GM18868 (cell line): ENCODE results near the gene AIFM1.
A peak's percentile ranks its signal among the peaks of the same experiment; 100 is the strongest.

Experiments
- ATAC-seq: cut with Tn5 transposase; IDR thresholded peaks from one replicate; pipeline ENCODE4 v1.9.1; 2021; ENCODE audit warnings: mild to moderate bottlenecking, moderate library complexity; ENCODE audit not compliant: unreplicated experiment

Gene AIFM1

DNA sequence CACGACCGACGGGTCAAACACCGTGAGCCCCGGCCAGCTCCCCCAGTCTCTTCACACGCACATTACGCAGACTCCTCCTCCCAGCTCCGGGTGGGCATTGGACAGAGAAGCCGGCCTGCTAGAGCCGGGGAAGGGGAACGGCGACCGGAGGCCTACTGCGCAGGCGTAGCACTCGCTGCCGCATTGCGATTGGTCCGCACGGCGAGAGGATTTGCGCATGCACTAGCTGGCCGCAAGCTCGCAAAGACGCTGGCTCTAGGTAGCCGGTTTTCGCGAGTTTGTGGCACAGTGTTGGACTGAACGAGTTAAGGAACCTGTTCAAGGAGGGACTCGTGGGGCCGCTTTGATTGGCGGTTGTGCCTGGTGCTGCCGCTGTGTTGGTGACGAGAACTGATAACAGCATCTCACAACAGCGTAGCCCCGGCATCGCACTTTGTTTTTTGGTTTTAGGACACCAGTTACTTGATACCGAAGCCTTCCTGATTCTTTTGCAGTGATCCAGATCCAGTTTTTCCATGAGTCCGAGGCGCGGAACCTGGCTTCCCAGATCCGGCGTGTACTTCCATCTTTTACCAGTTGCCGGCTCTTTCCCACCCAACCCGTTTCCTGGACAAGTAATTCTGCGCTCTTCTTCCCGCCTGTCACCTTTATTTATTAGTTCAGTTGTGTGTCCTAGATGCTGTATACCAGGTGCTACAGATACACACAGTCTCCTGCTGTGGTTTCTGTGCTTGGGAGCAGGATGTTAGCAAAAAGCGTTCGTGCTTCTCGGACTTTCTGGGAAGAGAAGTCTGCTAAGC, at the start of gene AIFM1:
Gene AIFM1 (minus strand): TSS at position 139 of the 800 bp plus-strand sequence. CDS start 185 bp downstream, outside the sequence.
- ATAC-seq, result peak; percentile 90

DNA sequence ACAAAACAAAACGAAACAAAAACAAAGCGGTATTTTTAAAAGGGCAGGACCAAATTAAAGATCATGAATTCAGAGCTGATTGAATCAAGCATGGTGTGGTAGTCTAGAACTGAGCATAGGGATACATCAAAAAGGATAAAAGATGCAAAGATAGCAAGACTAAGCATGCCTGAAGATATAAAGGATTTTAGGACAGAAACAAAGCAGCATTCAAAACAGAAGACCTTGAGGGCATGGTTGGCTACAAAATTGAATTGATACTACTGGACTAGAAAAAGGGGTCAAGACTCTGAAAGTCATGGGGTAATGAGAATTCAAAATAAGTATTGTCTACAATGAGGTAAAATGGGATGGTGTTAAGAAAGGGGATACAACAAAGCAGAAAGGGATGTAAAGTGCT, 47.7 kb upstream of the AIFM1 start:
- no peak for ATAC-seq

DNA sequence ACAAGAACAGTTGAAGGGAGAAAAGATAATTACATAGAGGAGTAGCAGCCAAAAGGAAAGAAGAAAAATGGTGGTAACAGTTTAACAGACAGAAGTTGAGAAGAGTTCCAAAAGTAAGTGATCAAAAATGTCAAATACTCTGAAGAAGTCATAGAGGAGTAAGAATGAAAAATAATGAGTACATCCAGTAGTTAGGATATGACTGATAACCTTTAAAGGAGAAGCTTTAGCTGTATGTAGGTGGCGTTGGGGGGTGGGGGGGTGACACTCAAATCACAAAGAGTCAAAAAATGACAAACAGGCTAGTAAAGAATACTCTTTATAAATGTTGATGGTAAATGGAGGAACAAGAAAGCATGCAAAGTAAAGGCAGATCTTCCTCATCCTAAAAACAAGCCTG, 46.7 kb upstream of the AIFM1 start:
- no peak for ATAC-seq

DNA sequence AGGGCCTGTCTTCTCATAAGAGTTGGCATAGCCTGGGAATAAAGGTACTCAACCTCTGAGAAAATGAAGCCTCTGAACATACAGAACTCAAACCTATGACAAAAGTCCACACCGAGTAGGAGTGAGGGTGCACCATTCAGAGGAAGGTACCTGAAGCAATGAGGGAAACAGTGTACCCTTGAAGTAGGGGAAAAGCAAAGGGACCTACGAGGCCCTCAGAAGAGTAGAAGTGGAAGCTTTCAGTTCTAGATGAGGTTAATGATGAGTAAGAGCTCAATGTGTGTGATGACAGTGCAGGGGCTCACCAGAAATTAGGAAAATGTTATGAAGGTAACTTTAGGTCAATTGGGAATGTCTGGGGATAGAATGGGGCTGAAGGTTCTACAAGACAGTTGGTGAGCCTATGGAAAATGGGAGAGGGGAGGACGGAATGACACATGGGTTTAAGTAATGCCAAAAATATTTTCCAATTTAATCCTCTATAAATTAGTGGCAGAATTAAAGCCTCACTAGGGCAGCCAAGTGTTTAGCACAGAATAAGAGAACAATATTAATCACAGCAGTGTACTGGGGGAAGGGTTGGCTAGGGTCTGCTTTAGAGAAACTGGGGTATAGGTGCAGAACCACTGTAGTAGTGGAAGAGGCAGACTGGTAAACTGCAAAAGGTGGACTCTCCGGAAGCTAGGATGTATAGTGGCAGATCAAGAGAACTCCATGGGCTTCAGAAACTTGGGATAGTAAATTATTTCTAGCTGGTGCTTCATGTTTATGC, 46.0 kb upstream of the AIFM1 start:
- ATAC-seq, result no peak

DNA sequence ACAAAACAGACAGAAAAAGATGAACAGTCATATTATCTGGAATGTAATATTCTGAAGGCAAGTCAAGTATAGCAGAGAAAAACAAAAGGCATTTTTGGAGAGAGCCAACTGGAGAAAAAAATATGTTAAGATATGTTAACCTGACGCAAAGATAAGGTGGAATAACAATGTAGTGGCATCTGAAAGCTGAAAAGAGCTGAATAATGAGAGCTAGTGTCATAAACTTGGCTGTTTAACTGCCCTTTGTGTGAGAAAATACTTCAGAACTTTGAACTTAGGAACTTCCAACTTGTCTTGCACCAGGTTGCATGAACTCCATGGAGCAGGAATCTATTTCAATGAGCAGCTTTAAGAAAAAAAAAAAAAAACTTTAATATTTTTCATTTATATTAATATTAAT, 39.0 kb upstream of the AIFM1 start:
- ATAC-seq, result no peak

DNA sequence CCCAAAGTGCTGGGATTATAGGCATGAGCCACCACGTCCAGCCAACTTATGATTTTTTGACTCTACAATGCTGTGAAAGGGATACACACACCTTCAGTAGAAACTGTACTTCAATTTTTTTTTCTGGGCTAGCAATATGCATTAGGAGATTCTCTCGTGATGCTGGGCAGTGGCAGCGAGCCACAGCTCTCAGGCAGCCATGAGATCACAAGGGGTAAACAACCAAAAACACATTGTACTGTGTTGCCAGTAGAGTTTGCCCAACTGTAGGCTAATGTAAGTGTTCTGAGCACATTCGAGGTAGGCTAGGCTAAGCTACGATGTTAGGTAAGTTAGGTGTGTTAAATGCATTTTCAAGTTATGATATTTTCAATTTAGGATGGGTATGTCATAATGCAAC, 31.8 kb upstream of the AIFM1 start:
- no peak for ATAC-seq

DNA sequence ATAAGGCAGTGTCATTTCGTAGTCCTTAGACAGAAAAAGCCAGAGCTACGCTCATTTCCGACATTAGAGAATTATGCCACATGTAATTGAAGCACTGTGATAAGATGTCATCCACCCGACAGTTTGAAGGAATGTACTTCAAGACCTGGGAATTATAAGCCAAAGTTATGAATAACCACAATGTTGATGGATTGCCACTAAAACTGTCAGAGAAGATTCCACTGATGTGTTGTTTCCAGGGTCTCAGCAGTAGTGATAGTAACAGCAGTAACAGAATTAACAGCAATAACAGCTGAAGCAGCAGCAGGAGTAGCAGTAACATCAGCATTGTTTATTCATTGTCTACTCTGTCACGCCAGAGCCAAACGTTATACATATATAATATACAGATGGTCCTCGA, 30.8 kb upstream of the AIFM1 start:
- no peak for ATAC-seq

DNA sequence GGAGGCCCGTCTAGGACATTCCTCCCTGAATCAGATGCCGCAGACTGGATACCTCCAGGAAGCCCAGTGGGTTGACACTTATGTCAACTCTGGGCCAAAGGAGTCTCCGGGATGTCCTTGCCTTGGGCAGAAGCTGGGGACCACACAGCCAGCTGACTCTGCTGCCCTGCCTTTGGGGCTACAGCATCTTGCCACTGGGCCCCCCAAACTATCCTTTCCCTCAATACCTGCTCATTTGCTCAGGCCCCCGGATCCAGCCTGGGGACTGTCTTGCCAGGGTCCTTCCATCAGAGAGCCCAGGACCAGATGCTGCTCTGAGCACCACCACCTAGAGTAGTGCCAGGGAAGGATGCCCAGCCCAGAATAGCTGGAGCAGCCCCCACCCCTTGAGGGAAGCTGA, 25.2 kb upstream of the AIFM1 start:
- no peak for ATAC-seq

DNA sequence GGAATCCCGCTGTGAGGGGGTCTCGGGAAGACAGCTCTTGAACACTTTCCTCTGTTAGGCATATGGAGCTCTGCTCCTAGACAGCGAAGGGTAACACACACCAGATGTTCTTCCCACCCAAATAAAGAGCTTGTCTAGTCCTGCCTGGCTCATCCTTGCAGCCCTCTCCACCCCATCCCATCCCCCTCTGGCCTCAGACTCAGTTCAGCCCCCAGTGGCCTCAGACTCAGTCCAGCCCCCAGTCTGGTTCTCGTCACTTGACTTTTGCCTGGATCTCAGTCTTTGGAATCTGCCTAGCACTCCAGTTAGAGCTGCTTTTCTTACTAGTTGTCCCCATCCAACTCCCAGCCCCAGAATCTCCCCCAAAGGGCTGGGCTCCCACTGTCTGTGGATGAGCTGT, 21.0 kb upstream of the AIFM1 start:
- ATAC-seq, result no peak

DNA sequence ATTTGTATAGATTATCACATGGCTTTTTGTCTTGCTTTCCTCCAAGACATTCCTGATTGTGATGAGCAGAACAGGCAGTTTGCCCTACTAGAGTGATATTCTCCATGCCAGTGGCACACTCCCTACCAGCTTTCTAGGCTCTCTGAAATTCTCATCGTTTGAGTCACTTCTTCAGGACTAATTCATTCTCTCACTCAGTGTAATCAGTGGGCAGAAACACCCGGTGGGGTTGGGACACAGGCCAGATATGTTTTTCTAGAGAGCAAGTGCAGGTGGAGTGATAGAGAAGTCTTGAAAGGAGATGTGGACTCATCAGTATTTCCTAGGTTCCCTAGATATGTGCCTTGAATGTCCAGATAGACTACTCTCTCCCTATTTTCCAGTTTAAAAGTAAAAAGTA, 19.2 kb upstream of the AIFM1 start:
- no peak for ATAC-seq

DNA sequence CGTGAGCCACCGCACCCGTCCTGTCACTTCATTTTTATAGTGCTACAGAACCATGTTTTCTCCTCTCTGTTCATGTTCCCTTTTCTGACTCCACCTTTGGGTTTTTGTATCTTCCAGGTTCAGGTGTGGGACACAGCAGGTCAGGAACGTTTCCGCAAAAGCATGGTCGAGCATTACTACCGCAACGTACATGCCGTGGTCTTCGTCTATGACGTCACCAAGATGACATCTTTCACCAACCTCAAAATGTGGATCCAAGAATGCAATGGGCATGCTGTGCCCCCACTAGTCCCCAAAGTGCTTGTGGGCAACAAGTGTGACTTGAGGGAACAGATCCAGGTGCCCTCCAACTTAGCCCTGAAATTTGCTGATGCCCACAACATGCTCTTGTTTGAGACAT, 18.5 kb upstream of the AIFM1 start:
- ATAC-seq, result no peak

DNA sequence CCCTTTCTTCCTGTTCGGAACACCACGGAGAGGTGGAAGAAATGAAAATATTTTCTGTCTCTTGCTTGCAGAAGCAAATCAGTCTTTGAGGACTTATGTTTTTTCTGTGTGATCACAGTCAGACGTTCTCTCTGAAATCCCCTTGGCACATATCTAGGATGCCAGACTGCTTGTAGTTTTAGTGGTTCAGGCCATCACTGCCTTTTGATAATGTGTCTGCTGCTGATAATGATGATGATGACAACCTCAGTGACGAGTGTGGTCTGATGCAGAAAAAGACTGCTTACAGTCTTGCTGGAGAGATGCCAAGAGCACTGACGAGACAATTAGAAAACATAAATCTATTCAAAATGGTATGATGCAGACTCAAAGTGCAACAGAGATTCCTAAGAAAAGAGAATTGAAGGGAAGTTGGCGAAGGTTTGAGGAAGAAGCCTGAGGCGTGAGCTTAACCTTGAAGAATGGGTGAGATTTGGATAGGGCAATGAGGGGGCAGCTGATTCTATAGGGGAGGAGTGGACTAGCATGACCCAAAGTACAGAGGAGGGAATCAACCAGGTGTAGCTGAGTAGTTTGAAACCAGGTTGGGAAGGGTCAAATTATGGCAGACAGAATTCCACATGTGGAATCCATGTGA, 14.1 kb upstream of the AIFM1 start:
- ATAC-seq, result no peak

DNA sequence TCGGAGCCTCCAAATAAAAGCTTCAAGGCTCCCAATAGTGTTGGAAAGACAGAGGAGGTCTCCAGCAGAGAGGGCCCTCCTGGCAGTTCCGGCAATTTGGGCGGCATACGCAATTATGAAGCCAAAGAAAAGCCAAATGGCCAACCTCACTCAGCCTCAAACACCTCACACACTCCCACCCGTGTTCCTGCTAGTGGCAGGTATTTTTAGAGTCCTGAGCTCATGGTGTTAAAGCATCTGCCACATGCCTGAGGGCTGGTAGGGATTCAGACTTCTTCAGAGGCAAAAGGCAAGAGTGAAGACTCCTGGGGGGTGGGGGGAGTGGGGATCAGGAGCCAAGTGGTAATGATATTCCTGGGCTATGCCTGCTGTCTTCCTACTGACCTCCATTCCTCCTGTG, 13.5 kb upstream of the AIFM1 start:
- ATAC-seq, result no peak

DNA sequence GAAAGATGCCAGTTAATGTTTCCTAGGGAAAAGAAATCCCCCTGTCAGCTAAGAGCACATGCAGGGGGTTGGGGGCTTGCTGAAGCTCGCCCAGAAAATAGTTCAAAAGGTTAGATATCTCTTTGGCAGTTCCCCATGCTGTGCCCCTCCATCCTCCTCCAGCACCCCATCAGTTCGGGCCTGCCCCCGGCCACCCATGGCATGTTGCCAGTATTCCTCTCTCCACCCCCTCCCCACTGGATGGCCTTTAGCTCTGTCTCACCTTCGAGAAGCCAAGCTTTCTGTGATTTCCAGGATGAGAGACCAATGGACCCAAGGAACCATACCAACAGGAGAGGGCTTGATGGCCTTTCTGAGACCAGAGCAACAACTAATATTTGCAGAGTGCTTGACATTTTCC, 11.3 kb upstream of the AIFM1 start:
- ATAC-seq, result no peak

DNA sequence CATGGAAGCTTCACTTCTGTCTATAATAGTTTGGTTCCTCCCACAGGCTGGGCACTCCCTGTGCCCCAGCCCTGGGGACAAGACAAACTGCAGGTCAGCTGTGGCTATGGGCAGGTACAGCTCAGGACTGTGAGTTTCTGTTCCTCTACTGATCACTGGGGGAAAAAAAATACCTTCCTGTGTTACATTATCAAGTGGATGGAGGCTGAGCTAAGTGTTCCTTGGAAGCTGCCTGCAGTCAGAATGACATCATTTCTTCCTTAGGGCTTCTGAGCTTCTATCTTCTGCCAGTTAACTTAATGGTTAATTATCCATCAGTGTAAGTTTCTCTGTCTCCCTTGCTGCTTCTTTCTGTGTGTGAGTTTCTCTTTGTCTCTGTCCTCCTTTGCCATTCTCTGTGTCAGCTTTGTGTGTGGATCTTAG, 10.7 kb upstream of the AIFM1 start:
- ATAC-seq, result peak; percentile 78

DNA sequence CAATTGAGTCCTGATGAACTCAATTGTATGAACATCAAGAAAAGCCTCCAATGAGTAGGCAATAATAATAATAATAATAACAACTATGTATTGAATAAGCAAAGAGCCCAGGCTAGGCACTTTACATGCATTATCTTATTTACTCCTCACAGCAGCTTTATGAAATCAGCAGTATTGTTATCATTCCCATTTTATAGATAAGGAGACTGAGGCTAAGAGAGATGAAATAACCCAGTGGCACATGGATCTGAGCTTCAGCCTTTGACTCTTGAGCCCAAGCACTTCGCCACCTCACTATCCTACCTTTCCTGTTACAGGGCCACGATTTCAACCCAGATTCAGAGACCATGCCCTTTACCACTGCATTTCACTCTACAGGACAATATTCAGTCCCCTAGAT, 9.3 kb upstream of the AIFM1 start:
- ATAC-seq, result no peak

DNA sequence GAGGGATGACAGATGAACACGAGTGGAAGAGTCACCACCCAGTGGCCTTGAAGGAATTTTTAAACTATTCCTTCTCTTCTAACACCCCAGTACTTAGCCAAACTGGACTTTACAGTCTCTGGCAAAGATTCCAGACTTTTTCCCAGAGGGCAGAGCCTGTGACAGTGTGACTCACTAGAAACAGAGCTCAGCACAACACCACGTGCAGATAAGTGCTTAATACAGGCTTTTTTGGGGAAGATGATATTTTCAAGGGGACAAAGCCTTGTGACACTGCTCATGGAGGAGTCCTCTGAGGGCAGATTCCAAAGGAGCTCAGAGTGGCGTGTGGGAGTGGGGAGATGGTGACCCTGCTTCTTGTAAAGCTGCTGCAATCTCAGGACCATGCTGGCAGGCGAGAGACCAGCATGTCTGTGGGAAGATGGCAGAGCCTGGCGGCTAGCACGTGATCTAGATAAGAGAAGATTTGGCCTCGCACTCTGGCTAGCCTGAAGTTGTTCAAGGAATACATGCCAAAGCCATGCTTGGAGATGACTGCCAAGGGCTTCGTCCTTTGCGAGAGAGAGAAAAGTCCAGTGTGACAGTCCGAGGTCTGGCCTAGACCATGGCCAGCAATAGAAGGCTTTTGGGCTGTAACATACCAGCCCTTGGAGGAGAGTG, 8.5 kb upstream of the AIFM1 start:
- ATAC-seq, result no peak

DNA sequence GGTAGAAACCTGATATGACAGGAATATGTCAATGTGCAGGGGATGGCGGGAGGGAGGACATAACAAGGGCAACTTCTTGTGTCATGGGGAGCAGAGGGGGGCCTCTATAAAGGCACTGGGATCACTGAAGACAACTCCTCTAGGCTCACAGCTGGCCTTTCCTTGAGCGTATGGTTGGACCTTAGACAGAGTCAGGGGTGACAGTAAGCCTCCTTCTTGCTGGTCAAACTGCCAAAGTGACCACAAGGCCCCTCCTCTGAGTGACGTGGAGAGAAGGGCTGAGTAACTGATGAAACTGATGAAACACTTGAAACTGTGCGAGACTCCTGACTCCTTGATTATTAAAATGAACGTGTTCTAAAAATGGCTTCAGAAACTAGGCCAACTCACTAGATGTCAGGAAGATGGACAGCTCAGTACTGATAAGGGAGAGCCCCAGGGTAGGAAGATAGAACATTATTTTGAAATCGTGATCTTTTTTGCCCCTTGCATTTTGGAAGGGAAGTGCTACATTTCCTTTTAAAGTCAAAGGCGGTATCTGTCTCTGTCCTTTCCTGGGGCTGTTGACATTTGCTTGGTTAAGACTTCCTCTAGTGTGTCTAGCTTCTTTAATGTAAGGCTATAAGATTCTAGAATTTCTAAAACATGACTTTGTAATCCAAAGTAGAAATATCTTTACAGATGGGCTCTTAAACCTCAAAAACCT, 7.7 kb upstream of the AIFM1 start:
- ATAC-seq, result peak; percentile 29

DNA sequence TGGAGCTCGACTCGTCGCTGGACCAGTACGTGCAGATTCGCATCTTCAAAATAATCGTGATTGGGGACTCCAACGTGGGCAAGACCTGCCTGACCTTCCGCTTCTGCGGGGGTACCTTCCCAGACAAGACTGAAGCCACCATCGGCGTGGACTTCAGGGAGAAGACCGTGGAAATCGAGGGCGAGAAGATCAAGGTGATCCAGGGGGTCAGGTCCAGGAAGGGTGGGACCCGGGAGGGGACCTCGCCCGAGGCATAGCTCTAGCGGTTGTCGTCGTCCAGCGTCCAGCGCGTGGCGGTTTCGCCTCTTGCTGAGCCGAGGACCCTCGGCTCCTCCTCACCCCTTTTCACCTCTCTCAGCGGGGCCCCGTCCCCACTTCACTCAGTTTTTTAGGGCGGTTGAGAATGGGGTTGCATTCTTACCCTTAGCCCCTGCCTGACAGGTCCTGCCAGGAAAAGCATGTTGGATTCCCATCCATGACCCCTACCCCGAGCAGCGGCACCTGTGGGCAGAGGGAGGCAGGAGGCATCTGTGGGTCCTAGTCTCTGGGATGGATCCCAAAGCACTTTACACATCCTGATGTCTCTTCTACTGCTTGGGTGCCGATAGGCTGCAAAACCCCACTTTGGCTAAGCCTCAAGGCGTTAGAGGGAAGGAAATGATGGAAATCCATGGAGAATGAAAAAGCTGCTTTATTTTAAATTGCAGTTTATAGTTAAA, 6.6 kb upstream of the AIFM1 start:
- no peak for ATAC-seq
